SK-N-SH (cell line): ENCODE measurements around the gene ST7.

Experiments used
- EP300 ChIP-seq, 2 experiments: IDR thresholded peaks; 2 replicates each; pipeline versions ENCODE4 v1.4.0 to v1.6.1; 2012; ENCODE audit warnings: borderline replicate concordance in 1 of 2, low read depth in 1 of 2, low read length in 1 of 2
- FOSL2 ChIP-seq: IDR thresholded peaks from 2 replicates; pipeline ENCODE4 v1.4.0; 2012; ENCODE audit warnings: low read depth, mild to moderate bottlenecking, moderate library complexity, borderline replicate concordance
- FOXJ3 ChIP-seq: sonication (generic); formaldehyde crosslinking; IDR thresholded peaks from 2 replicates; pipeline ENCODE4 v1.5.1; 2020; ENCODE audit warnings: mild to moderate bottlenecking, missing genetic modification reagents
- JUND ChIP-seq: IDR thresholded peaks from 2 replicates; pipeline ENCODE4 v1.4.0; 2012
- POLR2AphosphoS5 ChIP-seq: IDR thresholded peaks from 2 replicates; pipeline ENCODE4 v1.6.1; 2012; ENCODE audit warnings: low read depth, low read length
- RAD21 ChIP-seq: IDR thresholded peaks from 2 replicates; pipeline ENCODE4 v1.6.1; 2012; ENCODE audit warnings: mild to moderate bottlenecking, low read length
- RFX5 ChIP-seq: IDR thresholded peaks from 2 replicates; pipeline ENCODE4 v1.6.1; 2012; ENCODE audit warnings: mild to moderate bottlenecking, improper control_type of control experiment, low read length
- TEAD4 ChIP-seq: IDR thresholded peaks from 2 replicates; pipeline ENCODE4 v1.4.0; 2012; ENCODE audit warnings: mild to moderate bottlenecking, borderline replicate concordance; ENCODE audit not compliant: insufficient read depth
- YY1 ChIP-seq: IDR thresholded peaks from 2 replicates; pipeline ENCODE4 v1.4.0; 2012; ENCODE audit warnings: low read depth, mild to moderate bottlenecking
- TF ChIP-seq, protein P1 (sequence below): fragments of 200-600 bp; sonication (generic); IDR thresholded peaks from 2 replicates; pipeline ENCODE4 v1.6.1; 2017; ENCODE audit warnings: antibody characterized with exemption, mild to moderate bottlenecking, moderate library complexity
- TF ChIP-seq, protein P2 (sequence below): fragments of 150-350 bp; IDR thresholded peaks from 2 replicates; pipeline ENCODE4 v1.6.1; 2016; ENCODE audit warnings: mild to moderate bottlenecking, low read depth, low read length
- TF ChIP-seq, protein P3 (sequence below): IDR thresholded peaks from 2 replicates; pipeline ENCODE4 v1.4.0; 2012; ENCODE audit warnings: low read depth
- TF ChIP-seq, protein P4 (sequence below): fragments of 150-350 bp; IDR thresholded peaks from 2 replicates; pipeline ENCODE4 v1.6.1; 2017; ENCODE audit warnings: antibody characterized with exemption, low read length, low read depth, borderline replicate concordance

DNA sequence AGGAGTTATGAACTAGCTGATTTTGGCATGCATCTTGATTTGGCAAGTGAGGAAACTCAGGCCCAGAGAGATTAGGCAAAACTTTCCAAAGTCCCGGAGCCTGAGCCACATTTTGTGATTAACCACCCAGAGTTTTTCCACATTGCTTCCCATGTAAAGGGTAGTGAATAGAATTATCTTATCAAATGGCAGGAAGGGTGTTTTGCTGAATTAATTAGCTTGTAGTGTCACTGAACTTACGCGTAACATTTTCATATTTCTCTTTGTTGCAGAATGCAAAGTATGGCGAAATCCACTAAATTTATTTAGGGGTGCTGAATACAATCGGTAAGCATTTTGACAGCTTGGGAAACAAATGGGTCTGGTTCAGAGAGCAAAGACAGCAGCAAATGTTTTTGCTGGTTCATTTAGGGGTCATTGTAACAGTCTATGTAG lies 176.2 kb downstream of the ST7 start:
- TF ChIP-seq EP300 (IDR thresholded peaks at IDR 0.05; ENCODE audit: borderline replicate concordance in 1 of 2, low read depth in 1 of 2, low read length in 1 of 2) = no peak
- TF ChIP-seq, protein P1, sequence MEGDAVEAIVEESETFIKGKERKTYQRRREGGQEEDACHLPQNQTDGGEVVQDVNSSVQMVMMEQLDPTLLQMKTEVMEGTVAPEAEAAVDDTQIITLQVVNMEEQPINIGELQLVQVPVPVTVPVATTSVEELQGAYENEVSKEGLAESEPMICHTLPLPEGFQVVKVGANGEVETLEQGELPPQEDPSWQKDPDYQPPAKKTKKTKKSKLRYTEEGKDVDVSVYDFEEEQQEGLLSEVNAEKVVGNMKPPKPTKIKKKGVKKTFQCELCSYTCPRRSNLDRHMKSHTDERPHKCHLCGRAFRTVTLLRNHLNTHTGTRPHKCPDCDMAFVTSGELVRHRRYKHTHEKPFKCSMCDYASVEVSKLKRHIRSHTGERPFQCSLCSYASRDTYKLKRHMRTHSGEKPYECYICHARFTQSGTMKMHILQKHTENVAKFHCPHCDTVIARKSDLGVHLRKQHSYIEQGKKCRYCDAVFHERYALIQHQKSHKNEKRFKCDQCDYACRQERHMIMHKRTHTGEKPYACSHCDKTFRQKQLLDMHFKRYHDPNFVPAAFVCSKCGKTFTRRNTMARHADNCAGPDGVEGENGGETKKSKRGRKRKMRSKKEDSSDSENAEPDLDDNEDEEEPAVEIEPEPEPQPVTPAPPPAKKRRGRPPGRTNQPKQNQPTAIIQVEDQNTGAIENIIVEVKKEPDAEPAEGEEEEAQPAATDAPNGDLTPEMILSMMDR = no peak
- TF ChIP-seq, protein P2, sequence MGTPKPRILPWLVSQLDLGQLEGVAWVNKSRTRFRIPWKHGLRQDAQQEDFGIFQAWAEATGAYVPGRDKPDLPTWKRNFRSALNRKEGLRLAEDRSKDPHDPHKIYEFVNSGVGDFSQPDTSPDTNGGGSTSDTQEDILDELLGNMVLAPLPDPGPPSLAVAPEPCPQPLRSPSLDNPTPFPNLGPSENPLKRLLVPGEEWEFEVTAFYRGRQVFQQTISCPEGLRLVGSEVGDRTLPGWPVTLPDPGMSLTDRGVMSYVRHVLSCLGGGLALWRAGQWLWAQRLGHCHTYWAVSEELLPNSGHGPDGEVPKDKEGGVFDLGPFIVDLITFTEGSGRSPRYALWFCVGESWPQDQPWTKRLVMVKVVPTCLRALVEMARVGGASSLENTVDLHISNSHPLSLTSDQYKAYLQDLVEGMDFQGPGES = no peak
- no peak for TF ChIP-seq YY1
- no peak for TF ChIP-seq POLR2AphosphoS5
- TF ChIP-seq FOSL2 = no peak
- no peak for TF ChIP-seq TEAD4
- no peak for TF ChIP-seq FOXJ3 (CRISPR knock-in tag)
- TF ChIP-seq, protein P3, sequence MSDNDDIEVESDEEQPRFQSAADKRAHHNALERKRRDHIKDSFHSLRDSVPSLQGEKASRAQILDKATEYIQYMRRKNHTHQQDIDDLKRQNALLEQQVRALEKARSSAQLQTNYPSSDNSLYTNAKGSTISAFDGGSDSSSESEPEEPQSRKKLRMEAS = no peak
- TF ChIP-seq, protein P4, sequence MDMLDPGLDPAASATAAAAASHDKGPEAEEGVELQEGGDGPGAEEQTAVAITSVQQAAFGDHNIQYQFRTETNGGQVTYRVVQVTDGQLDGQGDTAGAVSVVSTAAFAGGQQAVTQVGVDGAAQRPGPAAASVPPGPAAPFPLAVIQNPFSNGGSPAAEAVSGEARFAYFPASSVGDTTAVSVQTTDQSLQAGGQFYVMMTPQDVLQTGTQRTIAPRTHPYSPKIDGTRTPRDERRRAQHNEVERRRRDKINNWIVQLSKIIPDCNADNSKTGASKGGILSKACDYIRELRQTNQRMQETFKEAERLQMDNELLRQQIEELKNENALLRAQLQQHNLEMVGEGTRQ = no peak
- no peak for TF ChIP-seq JUND
- TF ChIP-seq RFX5 = no peak
- no peak for TF ChIP-seq RAD21
